Caki2 (cell line): ENCODE measurements around the gene FOXI1. TPM values are rescaled to one million over a fixed set of nuclear protein-coding genes. Genes with fewer than 3 reads are reported as not detected.

Experiments used
- DNase-seq: peaks from one replicate; pipeline ENCODE4 v3.0.0-alpha.2; 2015; ENCODE audit warnings: low read depth
- in situ Hi-C: cut with HindIII; loops from 2 replicates; pipeline ENCODE4 v1.10.0; 2016; ENCODE audit warnings: low sequenced_read_pairs, low pct_unique_long_range_greater_than_20kb, mixed read lengths
- total RNA-seq: library from RNA; depleted of rRNA; stranded (reverse); fragments of >200 nt; shearing (Covaris generic); gene quantifications from 2 replicates; pipeline ENCODE4 v1.2.3, GENCODE V29; 2014; ENCODE audit warnings: low replicate concordance; rRNA removed

FOXI1 gene
- total RNA-seq, 1 experiment from 2014 or later: not detected

GRCh38 chr5:170143710-170144109, 38.0 kb downstream of the FOXI1 start:
- no peak for DNase-seq
- in situ Hi-C loops: no loop called here

- DNase-seq: no peak
- in situ Hi-C loops: no loop called here
Measured at GRCh38 chr5:170144286-170145023, 38.8 kb downstream of the FOXI1 start.

DNA sequence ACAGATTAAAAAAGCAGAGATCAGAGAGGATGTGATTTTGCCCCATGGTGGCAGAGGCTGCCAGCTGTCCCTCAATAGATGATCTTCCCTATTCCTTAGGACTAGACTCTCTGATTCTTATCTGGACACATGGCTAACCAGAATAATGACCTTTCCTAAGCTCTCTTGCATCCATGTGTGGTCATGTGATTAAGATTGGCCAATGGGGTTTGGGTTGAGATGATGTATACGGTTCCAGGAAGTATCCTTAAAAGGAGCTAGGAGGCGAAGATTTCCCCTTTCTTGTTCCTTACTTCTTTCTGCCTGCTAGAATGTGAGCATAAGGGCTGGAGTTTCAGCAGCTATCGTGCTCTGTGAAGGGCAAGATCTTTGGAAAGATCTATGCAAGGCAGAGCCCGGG, 39.8 kb downstream of the FOXI1 start:
- DNase-seq: peak; percentile 28

GRCh38 chr5:170147051-170147752, 41.5 kb downstream of the FOXI1 start:
- in situ Hi-C loops: no loop called here
- DNase-seq: no peak

More for the DNA sequence above, 39.8 kb downstream of the FOXI1 start:
- in situ Hi-C loops: no loop called here

GRCh38 chr5:170147753-170148264, 42.1 kb downstream of the FOXI1 start:
- no peak for DNase-seq
- in situ Hi-C loops: no loop called here

DNA sequence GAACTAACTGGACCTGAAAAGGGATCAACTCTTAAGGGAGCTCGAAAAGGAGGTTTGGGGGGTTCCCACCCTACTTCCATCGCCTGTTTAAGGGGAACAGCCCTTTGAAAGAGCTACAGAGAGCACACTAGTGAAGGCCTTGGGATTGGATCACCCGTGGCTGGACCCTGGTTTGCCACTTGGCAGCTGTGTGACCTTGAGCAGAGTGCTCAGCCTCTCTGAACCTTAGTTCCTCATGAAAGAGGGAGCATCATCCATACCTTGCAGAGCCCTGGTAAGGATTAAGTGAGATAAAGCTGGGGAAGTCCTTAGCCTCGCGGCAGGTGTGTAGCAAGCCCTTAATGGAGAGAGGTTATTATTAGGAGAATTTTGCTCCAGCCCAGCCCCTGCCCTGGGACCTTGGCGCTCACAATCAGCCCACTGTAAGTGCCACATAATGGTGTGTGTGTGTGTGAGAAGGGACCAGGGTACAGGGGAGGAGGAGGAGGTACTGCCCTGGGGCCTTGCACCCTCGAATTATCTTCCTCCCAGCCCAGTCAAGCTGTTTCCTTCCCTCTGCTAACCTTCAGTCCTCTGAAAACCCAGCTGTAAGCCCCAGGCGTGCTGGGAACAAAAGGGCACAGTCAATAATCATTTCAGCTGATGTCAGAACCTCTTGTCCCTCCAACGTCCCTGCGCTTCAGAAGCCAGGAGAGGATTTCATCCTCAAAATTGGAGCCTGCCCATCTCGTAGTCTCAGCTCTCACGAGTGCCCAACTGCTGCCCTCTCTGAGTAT, 42.9 kb downstream of the FOXI1 start:
- no peak for DNase-seq
- in situ Hi-C loops: no loop called here

DNA sequence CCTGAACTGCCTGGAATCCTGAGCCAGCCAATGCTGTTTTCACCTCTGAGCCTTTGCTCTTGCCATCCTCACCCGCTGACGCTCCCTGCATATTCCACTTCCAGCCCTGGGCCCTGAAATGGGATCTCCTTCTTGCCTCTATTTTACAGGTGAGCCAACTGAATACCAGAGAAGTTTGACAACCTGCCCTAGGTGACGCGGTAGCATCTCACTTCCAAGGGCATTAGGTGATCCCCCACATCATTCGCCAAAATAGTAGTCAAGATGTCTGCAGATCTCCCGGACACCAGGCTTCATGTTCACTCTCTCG, 43.5 kb downstream of the FOXI1 start:
- DNase-seq: no peak
- in situ Hi-C loops: no loop called here

GRCh38 chr5:170150713-170151096, 45.0 kb downstream of the FOXI1 start:
- in situ Hi-C loops: no loop called here
- DNase-seq: no peak

DNA sequence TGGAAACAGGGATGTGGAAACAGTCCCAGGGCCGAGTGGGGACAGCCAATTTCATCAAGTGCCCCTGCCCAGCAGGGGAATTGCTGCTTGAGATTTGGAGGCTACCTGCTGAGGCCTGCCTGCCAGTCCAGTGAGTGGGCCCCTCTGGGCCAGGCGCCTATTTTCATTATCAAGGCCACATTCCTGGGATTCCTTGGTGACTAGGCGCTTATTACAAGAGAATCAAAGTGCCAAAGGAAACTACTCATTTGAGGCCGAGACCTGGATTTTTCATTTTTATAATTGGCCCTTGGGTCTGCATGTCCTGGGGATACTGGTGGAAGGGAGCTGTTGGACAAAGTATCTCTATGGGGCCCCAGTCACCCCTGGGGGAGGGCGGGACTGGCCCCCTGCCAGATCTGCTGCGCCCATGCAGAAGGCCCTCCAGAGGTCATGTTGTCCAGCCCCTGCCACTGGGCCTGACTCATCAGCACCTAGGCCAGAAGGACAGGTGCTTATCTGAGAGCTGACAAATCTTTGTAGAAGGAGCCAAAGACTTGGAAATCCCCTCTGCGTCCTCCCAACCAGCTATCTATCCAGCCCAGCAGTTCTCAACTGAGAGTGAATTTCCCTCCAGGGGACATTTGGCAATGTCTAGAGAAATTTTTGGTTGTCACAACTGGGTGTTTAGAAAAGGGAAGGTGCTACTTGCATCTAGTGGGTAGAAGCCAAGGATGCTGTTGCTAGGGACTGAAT, 45.6 kb downstream of the FOXI1 start:
- in situ Hi-C loops: no loop called here
- DNase-seq: peak; percentile 100

DNA sequence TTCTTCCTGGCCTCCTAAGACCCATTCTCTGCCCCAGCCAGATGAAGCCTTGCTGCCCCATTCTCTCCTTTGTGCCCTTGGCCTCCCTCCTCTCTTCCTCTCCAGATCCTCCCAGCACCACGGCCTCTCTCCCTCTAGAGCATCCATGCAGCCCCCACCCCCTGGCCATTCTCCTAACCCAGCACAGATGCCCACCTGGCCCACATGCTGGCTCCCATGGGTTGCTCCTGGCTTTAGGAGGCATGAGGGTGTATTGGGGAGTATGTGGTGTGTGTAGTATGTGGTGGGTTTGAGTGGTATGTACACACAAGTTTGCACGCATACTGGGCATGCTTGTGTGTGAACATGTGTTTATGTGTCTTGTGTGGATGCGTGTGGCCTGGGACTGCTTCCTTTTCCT, 47.1 kb downstream of the FOXI1 start:
- in situ Hi-C loops: no loop called here
- DNase-seq: no peak

DNA sequence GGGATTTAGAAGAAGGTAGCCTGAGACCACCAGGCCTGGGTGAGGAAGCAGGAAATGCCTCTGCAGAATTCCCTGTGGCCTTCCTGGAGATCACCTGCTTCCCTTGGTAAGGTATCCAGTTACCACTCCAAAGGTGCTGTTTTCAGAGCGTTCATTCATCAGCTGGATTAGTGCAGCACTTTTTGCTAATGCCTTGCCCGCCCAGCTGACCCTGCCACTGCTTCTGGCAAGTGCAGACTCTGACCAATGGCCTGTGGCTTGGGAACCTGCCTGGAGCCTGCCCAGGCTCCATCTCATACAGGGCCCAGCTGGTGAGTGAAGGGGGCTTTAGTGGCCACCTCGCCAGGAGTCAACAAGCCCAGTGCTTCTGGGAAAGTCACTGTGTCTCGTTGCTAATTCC, 48.6 kb downstream of the FOXI1 start:
- no peak for DNase-seq
- in situ Hi-C loops: no loop called here

- in situ Hi-C loops: no loop called here
- no peak for DNase-seq
Measured at GRCh38 chr5:170154744-170155143, 49.0 kb downstream of the FOXI1 start.

- no peak for DNase-seq
- in situ Hi-C loops: no loop called here
Measured at GRCh38 chr5:170155771-170156170, 50.1 kb downstream of the FOXI1 start.

DNA sequence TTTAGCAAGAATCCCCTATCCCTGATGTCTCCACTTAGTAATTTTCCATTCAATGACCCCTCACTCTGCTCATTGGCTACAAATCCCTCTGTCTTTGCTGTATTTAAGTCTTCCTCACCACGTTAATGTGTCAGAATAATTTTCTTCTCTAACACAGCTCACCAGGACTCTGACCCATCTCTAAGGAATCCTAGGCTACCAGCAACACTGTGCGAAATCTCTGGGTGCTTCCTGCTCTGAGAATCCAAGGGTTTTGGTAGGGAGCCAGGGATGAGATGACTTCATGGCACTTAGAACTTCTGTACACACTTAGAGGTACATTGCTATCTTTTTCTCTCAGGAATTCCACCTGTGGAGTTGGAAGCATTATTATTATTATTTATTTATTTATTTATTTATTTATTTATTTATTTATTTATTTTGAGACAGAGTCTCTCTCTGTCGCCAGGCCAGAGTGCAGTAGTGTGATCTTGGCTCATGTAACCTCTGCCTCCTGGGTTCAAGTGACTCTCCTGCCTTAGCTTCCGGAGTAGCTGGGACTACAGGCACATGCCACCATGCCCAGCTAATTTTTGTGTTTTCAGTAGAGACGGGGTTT, 53.5 kb downstream of the FOXI1 start:
- in situ Hi-C loops: no loop called here
- DNase-seq: no peak

Other genes starting within 250 kb of the FOXI1 start
- gene INSYN2B, start 125.4 kb upstream of the FOXI1 start, total RNA-seq: 0.78 and 4.9 TPM in 2 replicates
- not detected in 2 replicates for gene C5orf58, start 127.1 kb downstream of the FOXI1 start, total RNA-seq
- gene LCP2, start 191.9 kb downstream of the FOXI1 start, total RNA-seq: not detected in 2 replicates